ENCODE data around the gene NHSL2. TPM values are rescaled to one million over a fixed set of nuclear protein-coding genes. Genes with fewer than 3 reads are reported as not detected.

Gene NHSL2
- total and polyA plus RNA-seq, 8 donors, result 7.0 to 15.3 (median 9.5) TPM

GRCh38 chrX:72124540-72125201, 214.0 kb downstream of the NHSL2 start:
- no peak for ATAC-seq
- intact Hi-C loops (cut with DNase I), result loop anchor here in 1 of 2 donors (5.0 kb wide), 2 partner anchors 107 to 127 kb away; no protein-coding TSS in a partner anchor
- TF ChIP-seq CTCF (IDR thresholded peaks at IDR 0.05), result no peak

GRCh38 chrX:72125331-72126047, 214.8 kb downstream of the NHSL2 start:
- no peak for ATAC-seq
- TF ChIP-seq CTCF (IDR thresholded peaks at IDR 0.05), result no peak
- Histone ChIP-seq H3K27me3 (peaks cover 0 to 6% of the 10 kb centered on the region in 2 donors), H3K36me3 (no peaks in the 10 kb centered on the region), H3K4me1 (peaks cover 6 to 73% of the 10 kb centered on the region in 2 donors), H3K4me3 (no peak overlapping the region), H3K27ac (no peak overlapping the region), H3K9me3 (no peaks in the 10 kb centered on the region)
- no peak for DNase-seq
- intact Hi-C loops (cut with DNase I), result loop anchor here in 1 of 2 donors (5.0 kb wide), 2 partner anchors 108 to 128 kb away; no protein-coding TSS in a partner anchor

More at GRCh38 chrX:72124540-72125201, 214.0 kb downstream of the NHSL2 start:
- DNase-seq, result no peak
- Histone ChIP-seq H3K27me3 (peaks cover 0 to 6% of the 10 kb centered on the region in 2 donors), H3K36me3 (no peaks in the 10 kb centered on the region), H3K9me3 (no peaks in the 10 kb centered on the region), H3K4me1 (peaks cover 6 to 75% of the 10 kb centered on the region in 2 donors), H3K4me3 (no peak overlapping the region), H3K27ac (peak overlapping the region in 1 of 2 donors; percentile 86)

- intact Hi-C loops (cut with DNase I), result loop anchor here in 1 of 2 donors (5.0 kb wide), 2 partner anchors 109 to 129 kb away; no protein-coding TSS in a partner anchor
- peaks cover 1 to 6% of the 10 kb centered on the region in 2 donors for H3K27me3 ChIP-seq
- TF ChIP-seq CTCF (IDR thresholded peaks at IDR 0.05), result no peak
- no peak for DNase-seq
- H3K4me3 ChIP-seq, result no peak overlapping the region
- H3K9me3 ChIP-seq, result no peaks in the 10 kb centered on the region
- H3K36me3 ChIP-seq, result no peaks in the 10 kb centered on the region
- H3K4me1 ChIP-seq, result peaks cover 1 to 71% of the 10 kb centered on the region in 2 donors
- peak overlapping the region; percentile 50 to 53 for H3K27ac ChIP-seq
- ATAC-seq, result peak; percentile 4
Measured at GRCh38 chrX:72126048-72126415, 215.4 kb downstream of the NHSL2 start.

- intact Hi-C loops (cut with DNase I), result loop anchor here in 1 of 2 donors (5.0 kb wide), 2 partner anchors 109 to 129 kb away; no protein-coding TSS in a partner anchor
- H3K27ac ChIP-seq, result peak overlapping the region in 1 of 2 donors; percentile 53
- peaks cover 6% of the 10 kb centered on the region in 2 donors for H3K27me3 ChIP-seq
- peaks cover 0 to 66% of the 10 kb centered on the region in 2 donors for H3K4me1 ChIP-seq
- H3K36me3 ChIP-seq, result no peaks in the 10 kb centered on the region
- DNase-seq (peak; percentile 70 to 88 (median 84)), ATAC-seq (peak; percentile 89)
- H3K9me3 ChIP-seq, result no peaks in the 10 kb centered on the region
- peak; percentile 86 to 90 for TF ChIP-seq CTCF (IDR thresholded peaks at IDR 0.05)
- H3K4me3 ChIP-seq, result no peak overlapping the region
Measured at GRCh38 chrX:72126539-72127140, 216.0 kb downstream of the NHSL2 start.

All from left lung (tissue), 10 donors.